ENCODE results near the gene ITGB2. TPM values are rescaled to one million over a fixed set of nuclear protein-coding genes. Genes with fewer than 3 reads are reported as not detected.
A peak's percentile ranks its signal among the peaks of the same experiment; 100 is the strongest.

Gene ITGB2
- polyA plus RNA-seq (ENCODE audit: insufficient read length in 4 of 4) = 10 to 100 TPM in 3 of 4 donors, 1 to 10 TPM in 1; 7.3 to 18.8 (median 13.6) TPM

- no peak for DNase-seq (ENCODE audit: low read depth in 4 of 4, low spot score in 3 of 4)
Measured at GRCh38 chr21:44920694-44921604, at the start of gene ITGB2. TSS of gene ITGB2 (minus strand) at chr21:44920899. CDS start at chr21:44910782, 10,117 bp downstream.

GRCh38 chr21:44969931-44970755 is 49.4 kb upstream of the ITGB2 start:
- no peak for DNase-seq (ENCODE audit: low read depth in 4 of 4, low spot score in 3 of 4)

GRCh38 chr21:44969066-44969670 is 48.5 kb upstream of the ITGB2 start:
- no peak for DNase-seq (ENCODE audit: low read depth in 4 of 4, low spot score in 3 of 4)

GRCh38 chr21:44967082-44968047 is 46.7 kb upstream of the ITGB2 start:
- no peak for DNase-seq (ENCODE audit: low read depth in 4 of 4, low spot score in 3 of 4)

- DNase-seq (ENCODE audit: low read depth in 4 of 4, low spot score in 3 of 4) = no peak
Measured at GRCh38 chr21:44966135-44967081, 45.7 kb upstream of the ITGB2 start.

GRCh38 chr21:44965251-44966022 is 44.7 kb upstream of the ITGB2 start:
- no peak for DNase-seq (ENCODE audit: low read depth in 4 of 4, low spot score in 3 of 4)

- no peak for DNase-seq (ENCODE audit: low read depth in 4 of 4, low spot score in 3 of 4)
Measured at GRCh38 chr21:44964381-44964780, 43.7 kb upstream of the ITGB2 start.

- no peak for DNase-seq (ENCODE audit: low read depth in 4 of 4, low spot score in 3 of 4)
Measured at GRCh38 chr21:44962403-44962966, 41.8 kb upstream of the ITGB2 start.

- no peak for DNase-seq (ENCODE audit: low read depth in 4 of 4, low spot score in 3 of 4)
Measured at GRCh38 chr21:44960141-44961092, 39.7 kb upstream of the ITGB2 start.

GRCh38 chr21:44959376-44960091 is 38.8 kb upstream of the ITGB2 start:
- DNase-seq (ENCODE audit: low read depth in 4 of 4, low spot score in 3 of 4) = no peak

- peak in 3 of 4 donors; percentile 33 to 57 (median 43) for DNase-seq (ENCODE audit: low read depth in 4 of 4, low spot score in 3 of 4)
Measured at GRCh38 chr21:44958471-44959191, 37.9 kb upstream of the ITGB2 start.

- no peak for DNase-seq (ENCODE audit: low read depth in 4 of 4, low spot score in 3 of 4)
Measured at GRCh38 chr21:44957901-44958451, 37.3 kb upstream of the ITGB2 start.

GRCh38 chr21:44957047-44957831 is 36.5 kb upstream of the ITGB2 start:
- DNase-seq (ENCODE audit: low read depth in 4 of 4, low spot score in 3 of 4) = no peak

All from left renal pelvis (tissue), 4 donors.